Measurements from ENCODE around the gene CCDC102A.
"Not testable (repeated sequence)": the region's sequence is repeated elsewhere in the genome, so short reads cannot be mapped to it uniquely, and the experiment has no call there.

Gene CCDC102A

DNA sequence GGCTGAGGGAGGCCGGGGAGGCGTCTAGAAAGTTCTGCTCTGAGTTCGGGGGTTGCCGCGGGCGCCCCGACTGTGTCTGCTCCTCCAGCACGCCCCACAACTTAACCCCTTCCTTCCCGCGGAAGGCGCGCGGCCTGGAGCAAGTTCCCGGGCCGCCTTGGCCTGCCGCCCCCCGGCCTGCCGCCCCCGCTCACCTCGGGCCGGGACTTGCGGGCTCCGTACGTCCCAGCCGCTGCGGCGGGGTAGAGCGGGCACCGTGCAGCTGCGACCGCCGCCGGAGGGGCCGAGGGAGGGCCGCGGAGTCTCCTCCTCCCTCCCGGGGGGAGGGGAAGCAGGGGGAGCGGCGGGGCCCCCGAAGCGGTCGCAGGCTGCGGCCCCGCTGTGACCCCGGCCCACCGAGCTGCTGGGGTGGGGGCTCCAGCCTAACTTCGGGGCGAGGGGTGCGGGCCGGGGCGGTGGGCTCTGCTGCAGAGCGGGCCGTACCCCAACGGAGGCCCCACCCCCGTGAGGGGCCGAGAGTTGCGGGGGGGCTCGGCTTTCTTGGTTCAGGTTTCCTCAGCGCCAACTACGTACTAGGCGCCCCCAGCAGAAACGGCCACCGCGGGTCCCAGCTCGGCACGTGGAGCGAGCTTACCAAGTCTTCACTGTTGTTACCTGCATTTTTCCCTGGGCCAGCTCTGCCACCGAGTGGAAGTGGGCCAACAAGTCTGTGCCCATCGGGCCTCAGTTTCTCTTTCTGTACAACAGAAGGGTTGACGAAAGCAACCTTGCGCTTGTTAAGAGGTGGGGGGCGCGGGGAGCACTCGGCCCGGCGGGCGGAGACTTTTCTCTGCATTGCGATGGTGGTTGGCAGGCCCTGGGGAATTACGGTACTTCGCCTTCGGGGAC is at the start of gene CCDC102A:
TSS of gene CCDC102A (minus strand) at position 266 of the 888 bp plus-strand sequence. CDS start 7,394 bp downstream, outside the sequence.
- no peak for DNase-seq (ENCODE audit: low read depth in 2 of 3, low spot score in 1 of 3)

DNA sequence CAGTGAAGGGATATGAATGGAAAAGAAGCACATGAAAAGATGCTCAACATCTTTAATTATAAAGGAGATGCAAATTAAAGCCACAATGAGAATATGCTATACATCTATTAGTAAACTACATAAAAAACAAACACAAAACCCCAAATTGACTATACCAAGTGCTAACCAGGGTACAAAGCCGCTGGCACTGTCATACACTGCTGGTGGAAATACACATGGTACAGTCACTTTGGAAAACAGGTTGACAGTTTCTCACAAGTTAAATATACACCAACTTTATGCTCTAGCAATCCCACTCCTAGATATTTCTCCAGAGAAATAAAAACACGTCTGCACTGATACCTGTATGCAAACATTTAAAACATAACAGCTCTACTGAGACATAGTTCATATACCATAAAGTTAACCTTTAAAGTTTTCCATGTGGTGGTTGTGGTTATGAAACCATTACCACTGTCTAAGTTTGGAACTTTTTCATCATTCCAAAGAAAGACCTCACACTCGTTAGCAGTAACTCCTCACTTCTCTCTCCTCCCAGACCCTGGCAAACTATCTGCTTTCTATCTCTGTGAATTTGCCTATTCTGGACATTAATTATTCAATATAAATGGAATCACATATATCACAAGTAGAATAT is 48.8 kb upstream of the CCDC102A start:
- DNase-seq (ENCODE audit: low read depth in 2 of 3, low spot score in 1 of 3) = no peak

- DNase-seq (ENCODE audit: low read depth in 2 of 3, low spot score in 1 of 3) = no peak
Measured at GRCh38 chr16:57579361-57579665, 42.9 kb upstream of the CCDC102A start.

DNA sequence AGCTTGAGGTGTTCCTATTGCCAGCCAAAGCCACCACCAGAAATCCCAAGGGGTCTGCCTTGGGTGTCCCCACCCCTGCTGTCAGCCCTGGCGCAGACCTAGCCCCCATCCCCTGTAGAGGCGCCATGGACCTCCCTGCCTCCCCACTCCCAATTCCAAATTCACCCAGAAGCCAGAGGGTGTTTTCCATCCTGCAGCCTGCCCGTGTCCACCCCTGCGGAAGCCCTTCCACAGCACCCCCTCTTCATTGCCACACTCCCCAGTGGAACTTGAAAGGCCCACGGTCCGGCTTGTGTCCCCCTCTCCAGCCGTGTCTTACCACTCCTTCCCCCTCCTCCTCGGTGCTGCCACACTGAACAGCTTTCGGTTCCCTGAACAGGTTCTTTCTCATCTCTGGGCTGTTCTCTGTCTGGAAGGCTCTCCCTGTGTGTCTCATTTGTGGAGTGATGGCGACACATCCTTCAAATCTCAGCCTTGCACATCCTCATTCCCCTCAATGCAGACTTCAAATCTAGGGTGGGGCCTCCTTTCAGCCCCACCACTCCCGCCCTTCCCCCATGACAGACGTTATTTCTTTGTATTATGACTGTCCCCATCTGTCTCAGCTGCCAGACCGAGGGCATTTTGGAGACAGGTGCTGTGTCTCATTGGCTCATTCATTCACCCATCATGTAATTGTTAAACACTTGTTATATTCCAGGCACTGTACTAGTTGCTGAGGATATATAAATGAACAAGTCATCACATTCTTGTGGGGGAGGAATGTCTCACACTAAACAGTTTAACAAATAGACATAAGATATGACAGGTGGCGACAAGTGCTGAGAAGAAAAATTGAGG is 42.4 kb upstream of the CCDC102A start:
- DNase-seq (ENCODE audit: low read depth in 2 of 3, low spot score in 1 of 3) = no peak

DNA sequence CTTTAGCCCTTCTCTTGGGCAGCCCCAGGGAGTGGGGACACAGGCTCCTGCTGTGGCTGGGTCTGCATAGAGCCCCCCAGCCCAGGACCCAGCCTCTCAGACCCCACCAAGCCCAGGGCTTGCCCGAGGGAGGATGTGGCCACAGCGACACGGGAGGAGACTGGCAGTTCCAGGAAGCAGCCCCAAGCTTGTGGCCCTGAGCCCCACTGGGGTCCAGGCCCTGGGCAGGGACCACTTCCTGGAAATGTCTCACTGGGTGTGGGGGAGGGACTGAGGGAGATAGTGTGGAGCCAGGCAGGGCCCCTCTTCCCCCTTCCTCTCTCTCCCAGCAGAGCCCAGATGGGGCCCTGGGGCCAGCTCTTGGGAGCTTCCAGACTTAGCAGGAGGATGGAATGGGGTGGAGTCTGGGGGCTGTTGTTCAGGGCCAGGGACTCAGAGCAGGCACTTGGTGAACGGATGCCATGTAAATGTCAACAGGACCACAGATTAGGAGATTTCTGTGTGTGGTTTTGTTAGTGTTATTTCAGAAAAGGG is 41.4 kb upstream of the CCDC102A start:
- no peak for DNase-seq (ENCODE audit: low read depth in 2 of 3, low spot score in 1 of 3)

DNA sequence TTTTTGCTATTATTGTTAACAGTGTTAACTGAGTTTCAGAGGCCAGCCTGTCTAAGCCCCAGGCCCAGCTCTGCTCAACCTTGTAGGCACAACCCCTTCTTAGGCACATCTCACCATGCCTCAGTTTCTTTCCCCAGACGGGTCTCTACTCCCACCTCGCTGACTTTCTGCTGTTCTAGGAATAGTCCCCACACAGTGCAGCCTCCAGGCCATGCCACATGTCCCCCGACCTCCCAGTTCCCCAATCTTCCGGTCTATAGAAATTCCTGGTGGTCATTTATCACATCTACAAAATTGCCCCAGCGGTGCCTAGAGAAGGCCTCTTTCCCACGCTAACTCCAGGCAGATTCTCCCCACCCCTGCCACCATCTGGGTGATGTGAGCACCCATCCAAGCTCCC is 40.8 kb upstream of the CCDC102A start:
- no peak for DNase-seq (ENCODE audit: low read depth in 2 of 3, low spot score in 1 of 3)

GRCh38 chr16:57576429-57576870 is 40.1 kb upstream of the CCDC102A start:
- peak; percentile 68 to 90 (median 75) for DNase-seq (ENCODE audit: low read depth in 2 of 3, low spot score in 1 of 3)

- DNase-seq (ENCODE audit: low read depth in 2 of 3, low spot score in 1 of 3) = no peak
Measured at GRCh38 chr16:57575468-57576277, 39.3 kb upstream of the CCDC102A start.

- DNase-seq (ENCODE audit: low read depth in 2 of 3, low spot score in 1 of 3) = no peak
Measured at GRCh38 chr16:57574646-57575467, 38.5 kb upstream of the CCDC102A start.

GRCh38 chr16:57574086-57574485 is 37.7 kb upstream of the CCDC102A start:
- no peak for DNase-seq (ENCODE audit: low read depth in 2 of 3, low spot score in 1 of 3)

DNA sequence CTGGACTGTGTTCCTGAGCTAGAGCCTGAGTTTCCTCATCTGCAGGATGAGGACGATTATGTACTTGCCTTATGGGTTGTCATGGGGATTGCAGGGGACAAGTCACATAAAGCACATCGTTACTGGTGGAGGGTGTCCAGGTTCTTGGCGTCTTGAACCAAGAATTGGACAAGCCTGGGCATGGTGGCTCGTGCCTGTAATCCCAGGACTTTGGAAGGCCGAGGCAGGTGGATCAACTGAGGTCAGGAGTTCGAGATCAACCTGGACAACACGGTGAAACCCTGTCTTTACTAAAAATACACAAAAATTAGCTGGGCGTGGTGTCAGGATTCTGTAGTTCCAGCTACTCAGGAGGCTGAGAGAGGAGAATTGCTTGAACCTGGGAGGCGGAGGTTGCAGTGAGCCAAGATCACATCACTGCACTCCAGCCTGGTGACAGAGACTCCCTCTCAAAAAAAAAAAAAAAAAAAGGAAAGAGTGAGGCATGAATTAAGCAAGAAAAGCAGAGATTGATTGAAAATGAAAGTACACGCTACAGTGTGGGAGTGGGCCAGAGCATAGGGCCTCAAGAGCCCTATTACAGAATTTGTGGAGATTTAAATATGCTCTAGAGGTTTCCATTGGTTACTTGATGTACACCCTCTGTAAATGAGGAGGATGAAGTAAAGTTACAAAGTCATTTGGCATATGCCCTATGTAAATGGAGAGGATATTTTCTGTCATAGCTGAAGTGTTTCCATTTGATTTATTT is 36.8 kb upstream of the CCDC102A start:
- no peak for DNase-seq (ENCODE audit: low read depth in 2 of 3, low spot score in 1 of 3)

- no peak for DNase-seq (ENCODE audit: low read depth in 2 of 3, low spot score in 1 of 3)
Measured at GRCh38 chr16:57571098-57571497, 34.7 kb upstream of the CCDC102A start.

DNA sequence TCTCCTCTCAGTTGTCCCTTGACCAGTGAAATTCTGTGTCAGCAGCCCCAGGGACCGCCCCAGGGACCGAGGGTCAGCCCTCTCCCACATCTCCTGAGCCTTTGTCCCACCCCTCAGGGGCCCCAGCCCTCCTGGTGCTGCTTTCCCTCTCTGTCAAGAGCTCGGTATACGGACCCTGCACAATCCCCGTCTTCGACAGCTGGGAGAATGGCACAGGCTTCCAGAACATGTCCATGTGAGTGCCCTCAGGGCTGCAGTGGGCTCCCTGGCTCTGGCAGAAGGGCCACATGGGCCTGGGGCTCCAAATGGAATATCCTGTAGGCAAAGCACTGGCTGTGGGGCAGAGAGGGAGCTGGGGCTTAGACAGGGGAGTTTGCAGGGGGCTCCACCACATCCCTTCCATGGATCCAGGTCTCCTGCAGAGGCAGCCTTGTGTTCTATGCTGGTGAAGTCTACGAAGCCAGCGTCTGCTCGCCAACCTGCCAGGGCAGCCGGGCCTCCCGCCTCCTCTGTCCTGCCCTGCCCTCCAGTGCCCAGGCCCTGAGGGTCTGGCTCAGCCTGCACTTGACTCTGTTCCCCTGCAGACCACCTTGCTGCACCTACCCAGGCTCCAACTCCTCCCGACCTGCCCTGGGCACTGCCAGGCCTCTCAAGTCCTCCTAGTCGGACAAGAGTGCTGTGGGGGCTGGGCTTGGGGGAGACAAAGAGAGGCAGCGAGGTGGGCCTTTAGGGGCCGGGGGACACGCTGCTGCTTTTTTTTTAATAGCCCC is 34.1 kb upstream of the CCDC102A start:
- DNase-seq (ENCODE audit: low read depth in 2 of 3, low spot score in 1 of 3) = no peak

- DNase-seq (ENCODE audit: low read depth in 2 of 3, low spot score in 1 of 3) = no peak
Measured at GRCh38 chr16:57569306-57569946, 33.1 kb upstream of the CCDC102A start.

DNA sequence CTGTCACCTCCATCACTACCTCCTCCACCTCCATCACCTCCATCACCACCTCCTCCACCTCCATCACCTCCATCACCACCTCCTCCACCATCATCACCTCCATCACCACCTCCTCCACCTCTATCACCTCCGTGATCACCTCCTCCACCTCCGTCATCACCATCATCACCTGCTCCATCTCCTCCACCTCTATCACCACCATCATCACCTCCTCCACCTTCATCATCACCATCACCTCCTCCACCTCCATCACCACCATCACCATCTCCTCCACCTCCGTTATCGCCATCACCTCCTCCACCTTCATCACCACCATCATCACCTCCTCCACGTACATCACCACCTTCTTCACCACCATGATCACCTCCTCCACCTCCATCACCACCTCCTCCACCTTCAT is 32.4 kb upstream of the CCDC102A start:
- DNase-seq (ENCODE audit: low read depth in 2 of 3, low spot score in 1 of 3) = not testable (repeated sequence)

- no peak for DNase-seq (ENCODE audit: low read depth in 2 of 3, low spot score in 1 of 3)
Measured at GRCh38 chr16:57568173-57568678, 31.9 kb upstream of the CCDC102A start.

- DNase-seq (ENCODE audit: low read depth in 2 of 3, low spot score in 1 of 3) = no peak
Measured at GRCh38 chr16:57567691-57568090, 31.3 kb upstream of the CCDC102A start.

DNA sequence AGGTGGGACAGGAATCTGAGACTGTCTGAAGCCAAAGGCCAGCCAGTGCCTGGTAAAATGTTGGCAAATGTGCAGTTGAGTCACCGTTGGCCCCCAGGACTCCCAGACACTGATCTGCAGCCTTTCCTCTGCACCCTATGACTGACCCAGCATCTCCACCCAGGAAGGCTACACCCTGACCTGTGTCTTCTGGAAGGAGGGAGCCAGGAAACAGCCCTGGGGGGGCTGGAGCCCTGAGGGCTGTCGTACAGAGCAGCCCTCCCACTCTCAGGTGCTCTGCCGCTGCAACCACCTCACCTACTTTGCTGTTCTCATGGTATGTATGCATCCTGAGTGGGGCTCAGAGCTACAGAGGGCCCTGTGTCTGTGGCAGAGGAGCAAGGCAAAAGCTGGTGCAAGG is 30.1 kb upstream of the CCDC102A start:
- DNase-seq (ENCODE audit: low read depth in 2 of 3, low spot score in 1 of 3) = no peak

Data from stimulated activated CD4-positive, alpha-beta T cell treated with anti-CD3 and anti-CD28 coated beads, Interleukin-12 subunit alpha, Interleukin-12 subunit beta, amount 100 ng/mL, for 48 hours (primary cell).